Body of pancreas (tissue), 4 donors: ENCODE data around the gene CCDC148.

Experiments used
- POLR2A ChIP-seq, 3 donors: fragments of 450-650 bp; IDR thresholded peaks; one replicate each; pipeline ENCODE4 v1.6.1; 2016; ENCODE audit warnings: antibody characterized with exemption in 3 of 3, mild to moderate bottlenecking in 2 of 3
- TF ChIP-seq, protein P1 (sequence below), 7 experiments: fragments of 450-650 bp in 4 of 7; fragments of 200-600 bp in 3 of 7; sonication (generic) in 3 of 7; IDR thresholded peaks; one replicate each; pipeline ENCODE4 v1.5.1; 2016 to 2019; ENCODE audit warnings: antibody characterized with exemption in 7 of 7

DNA sequence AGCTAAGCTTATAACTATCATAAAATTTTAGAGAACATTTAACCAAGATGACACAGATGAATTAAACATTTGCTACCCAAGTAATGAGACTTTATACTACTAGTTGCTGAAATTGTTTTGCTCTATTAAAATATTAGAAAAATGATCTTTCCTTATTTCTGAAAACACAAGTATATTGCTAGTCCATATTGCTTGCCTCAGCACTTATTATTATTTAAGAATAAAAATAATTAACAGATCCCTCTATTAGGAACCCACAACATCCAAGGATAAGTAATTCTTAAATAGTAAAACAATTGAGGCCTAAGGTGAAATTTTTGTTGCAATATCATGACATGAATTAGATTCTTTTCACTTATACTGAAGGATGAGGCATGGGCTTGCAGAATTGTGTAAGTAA lies 65.2 kb downstream of the CCDC148 start:
- TF ChIP-seq, protein P1, sequence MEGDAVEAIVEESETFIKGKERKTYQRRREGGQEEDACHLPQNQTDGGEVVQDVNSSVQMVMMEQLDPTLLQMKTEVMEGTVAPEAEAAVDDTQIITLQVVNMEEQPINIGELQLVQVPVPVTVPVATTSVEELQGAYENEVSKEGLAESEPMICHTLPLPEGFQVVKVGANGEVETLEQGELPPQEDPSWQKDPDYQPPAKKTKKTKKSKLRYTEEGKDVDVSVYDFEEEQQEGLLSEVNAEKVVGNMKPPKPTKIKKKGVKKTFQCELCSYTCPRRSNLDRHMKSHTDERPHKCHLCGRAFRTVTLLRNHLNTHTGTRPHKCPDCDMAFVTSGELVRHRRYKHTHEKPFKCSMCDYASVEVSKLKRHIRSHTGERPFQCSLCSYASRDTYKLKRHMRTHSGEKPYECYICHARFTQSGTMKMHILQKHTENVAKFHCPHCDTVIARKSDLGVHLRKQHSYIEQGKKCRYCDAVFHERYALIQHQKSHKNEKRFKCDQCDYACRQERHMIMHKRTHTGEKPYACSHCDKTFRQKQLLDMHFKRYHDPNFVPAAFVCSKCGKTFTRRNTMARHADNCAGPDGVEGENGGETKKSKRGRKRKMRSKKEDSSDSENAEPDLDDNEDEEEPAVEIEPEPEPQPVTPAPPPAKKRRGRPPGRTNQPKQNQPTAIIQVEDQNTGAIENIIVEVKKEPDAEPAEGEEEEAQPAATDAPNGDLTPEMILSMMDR (IDR thresholded peaks at IDR 0.05) = no peak
- TF ChIP-seq POLR2A (IDR thresholded peaks at IDR 0.05) = no peak
